ENCODE data around the gene SLC19A1.

Gene SLC19A1

GRCh38 chr21:45463871-45464270 is 78.4 kb downstream of the SLC19A1 start:
- DNase-seq: no peak

DNA sequence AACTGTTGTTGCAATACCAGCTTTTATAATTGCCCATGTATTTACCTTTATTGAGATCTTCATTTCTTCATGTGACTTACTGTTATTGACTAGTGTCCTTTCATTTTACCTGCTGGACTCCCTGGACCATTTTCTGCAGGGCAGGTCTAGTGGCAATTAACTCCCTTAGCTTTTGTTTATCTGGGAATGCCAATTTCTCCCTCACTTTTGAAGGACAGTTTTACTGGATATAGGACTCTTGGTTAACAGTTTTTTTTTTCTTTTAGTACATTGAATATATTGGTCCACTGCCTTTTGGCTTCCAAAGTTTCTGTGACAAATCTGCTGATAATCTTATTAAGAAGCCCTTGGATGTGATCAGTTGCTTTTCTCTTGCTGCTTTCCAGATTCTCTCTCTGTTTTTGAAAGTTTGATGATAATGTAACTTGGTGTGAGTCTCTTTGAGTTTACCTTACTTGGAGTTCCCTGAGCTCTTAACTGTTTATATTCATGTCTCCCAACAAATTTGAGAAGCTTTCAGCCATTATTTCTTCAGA is 80.4 kb downstream of the SLC19A1 start:
- no peak for DNase-seq

GRCh38 chr21:45461369-45461750 is 80.9 kb downstream of the SLC19A1 start:
- DNase-seq: no peak

GRCh38 chr21:45460611-45461368 is 81.5 kb downstream of the SLC19A1 start:
- DNase-seq: no peak

GRCh38 chr21:45460011-45460565 is 82.2 kb downstream of the SLC19A1 start:
- DNase-seq: no peak

DNA sequence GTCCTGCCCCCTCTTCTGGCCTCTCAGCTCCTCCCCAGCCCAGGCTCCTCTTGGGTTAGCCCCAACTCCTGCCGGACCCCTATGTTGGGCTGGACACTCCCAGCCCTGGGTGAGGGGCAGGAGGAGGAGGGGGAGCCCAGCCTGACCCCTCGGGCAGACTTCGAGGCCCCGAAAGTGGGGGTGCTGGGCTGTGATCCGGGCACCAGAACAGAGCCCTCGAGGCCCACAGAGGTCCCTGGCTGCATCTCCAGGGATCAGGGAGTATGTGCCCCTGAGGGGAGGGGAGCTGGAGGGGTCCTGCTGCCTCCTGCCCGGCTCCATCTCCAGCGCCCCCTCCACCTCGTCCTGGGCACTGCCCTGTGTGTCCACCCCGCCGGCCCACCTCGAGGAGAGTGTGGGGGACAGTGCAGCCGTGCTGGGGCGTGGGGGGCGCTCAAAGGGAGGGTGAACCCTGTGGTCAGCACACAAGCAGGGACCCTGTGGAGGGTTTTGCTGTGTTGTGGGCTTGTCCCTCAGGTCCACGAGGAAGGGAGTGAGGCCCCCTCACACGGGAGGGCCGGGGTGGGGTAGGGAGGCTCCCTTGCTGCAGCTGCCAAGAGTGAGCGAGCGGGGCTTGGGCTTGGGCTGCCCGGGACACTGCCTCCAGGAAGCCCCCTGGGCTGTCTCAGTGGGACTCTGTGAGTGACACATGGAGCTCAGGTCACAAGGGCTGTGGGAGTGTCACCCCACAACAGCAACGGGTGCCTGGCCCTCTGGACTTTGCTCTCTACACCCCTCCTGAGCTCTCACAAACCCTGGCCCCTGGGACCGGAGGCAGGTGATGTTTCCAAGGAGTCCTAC is 82.8 kb downstream of the SLC19A1 start:
- DNase-seq: no peak

- no peak for DNase-seq
These were observed 83.7 kb downstream of the SLC19A1 start for GRCh38 chr21:45458281-45459170.

GRCh38 chr21:45457832-45458172 is 84.4 kb downstream of the SLC19A1 start:
- no peak for DNase-seq

- DNase-seq: no peak
These were observed 84.9 kb downstream of the SLC19A1 start for GRCh38 chr21:45457161-45457831.

GRCh38 chr21:45456584-45457160 is 85.6 kb downstream of the SLC19A1 start:
- no peak for DNase-seq

DNA sequence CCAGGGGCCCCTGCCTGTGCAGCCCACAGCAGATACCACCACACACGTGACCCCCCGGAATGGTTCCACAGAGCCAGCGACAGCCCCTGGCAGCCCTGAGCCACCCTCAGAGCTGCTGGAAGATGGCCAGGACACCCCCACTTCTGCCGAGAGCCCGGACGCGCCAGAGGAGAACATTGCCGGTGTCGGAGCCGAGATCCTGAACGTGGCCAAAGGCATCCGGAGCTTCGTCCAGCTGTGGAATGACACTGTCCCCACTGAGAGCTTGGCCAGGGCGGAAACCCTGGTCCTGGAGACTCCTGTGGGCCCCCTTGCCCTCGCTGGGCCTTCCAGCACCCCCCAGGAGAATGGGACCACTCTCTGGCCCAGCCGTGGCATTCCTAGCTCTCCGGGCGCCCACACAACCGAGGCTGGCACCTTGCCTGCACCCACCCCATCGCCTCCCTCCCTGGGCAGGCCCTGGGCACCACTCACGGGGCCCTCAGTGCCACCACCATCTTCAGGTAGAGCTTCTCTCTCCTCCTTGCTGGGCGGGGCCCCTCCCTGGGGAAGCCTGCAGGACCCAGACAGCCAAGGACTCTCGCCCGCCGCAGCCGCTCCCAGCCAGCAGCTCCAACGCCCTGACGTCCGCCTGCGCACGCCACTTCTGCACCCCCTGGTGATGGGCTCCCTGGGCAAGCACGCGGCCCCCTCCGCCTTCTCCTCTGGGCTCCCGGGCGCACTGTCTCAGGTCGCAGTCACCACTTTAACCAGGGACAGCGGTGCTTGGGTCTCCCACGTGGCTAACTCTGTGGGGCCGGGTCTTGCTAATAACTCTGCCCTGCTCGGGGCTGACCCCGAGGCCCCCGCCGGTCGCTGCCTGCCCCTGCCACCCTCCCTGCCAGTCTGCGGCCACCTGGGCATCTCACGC is 86.3 kb downstream of the SLC19A1 start:
- no peak for DNase-seq

DNA sequence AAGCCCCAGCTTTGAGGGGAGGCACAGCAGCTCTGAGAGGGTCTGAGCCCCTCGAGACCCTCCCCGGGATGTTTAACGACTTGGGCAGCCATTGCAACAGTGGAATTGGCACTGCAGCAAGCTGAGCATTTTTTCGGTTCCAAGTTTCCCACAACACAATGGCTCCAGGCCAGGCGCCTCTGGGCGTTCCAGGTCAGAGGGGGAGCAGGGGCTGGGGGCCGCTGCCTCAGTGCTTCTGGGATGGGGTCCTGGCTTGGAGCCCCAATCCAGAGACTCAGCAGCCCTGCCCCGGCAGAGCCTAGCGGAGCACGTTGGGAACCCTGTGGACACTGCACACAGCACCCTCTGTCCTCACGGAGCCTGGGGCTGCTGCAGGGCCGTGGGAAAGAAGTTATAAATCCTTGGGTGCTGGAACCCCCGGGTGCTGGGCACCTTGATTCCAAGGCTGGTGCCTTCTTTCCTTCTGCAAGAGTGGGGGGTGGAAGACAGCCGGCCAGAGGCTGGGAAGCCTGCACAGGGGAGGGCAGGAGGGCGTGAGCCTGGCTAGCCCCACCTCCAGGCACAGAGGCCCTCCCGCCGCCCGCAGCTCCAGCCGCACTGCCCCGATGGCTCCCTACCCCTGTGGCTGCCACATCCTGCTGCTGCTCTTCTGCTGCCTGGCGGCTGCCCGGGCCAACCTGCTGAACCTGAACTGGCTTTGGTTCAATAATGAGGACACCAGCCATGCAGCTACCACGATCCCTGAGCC is 87.1 kb downstream of the SLC19A1 start:
- DNase-seq: no peak

DNA sequence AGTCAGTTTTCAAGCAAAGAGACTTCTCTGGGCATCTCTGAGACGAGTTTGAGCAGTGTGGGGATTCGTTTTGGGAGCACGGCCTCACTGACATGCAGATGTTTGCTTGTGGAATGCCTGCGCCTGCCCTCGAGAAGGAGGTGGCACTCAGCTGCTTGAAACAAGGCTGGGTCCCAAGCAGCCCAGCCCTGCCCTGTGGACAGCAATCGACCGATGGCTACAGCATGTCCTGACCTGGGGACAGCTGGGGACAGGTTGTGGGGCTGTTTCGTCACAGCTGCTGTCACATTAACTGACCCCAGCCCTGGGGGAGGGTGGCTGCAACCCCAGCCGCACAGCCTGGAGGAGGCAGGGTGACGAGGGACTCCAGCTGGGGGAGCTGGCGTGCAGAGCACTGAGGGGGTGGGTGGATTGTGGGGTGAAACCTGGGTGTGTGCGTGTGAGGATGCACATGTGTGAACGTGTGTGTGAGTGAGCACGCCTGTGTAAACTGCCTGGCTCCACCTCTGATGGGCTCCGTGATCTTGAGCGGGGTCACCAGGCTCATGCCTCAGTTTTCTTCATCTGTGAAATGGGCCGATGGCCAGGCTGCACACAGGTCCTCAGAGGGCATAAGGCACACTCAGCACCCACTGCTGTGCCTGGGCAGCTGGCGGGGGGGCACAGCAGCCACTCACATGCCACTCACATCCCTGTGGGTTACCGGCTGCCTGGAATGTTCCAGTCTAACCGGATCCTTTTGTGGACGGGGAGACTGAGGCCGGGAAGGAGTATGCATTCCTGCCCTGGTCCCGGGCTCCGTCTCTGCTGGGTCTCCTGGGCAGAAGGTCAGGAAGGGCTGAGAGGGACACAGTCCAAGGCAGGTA is 87.9 kb downstream of the SLC19A1 start:
- DNase-seq: no peak

DNA sequence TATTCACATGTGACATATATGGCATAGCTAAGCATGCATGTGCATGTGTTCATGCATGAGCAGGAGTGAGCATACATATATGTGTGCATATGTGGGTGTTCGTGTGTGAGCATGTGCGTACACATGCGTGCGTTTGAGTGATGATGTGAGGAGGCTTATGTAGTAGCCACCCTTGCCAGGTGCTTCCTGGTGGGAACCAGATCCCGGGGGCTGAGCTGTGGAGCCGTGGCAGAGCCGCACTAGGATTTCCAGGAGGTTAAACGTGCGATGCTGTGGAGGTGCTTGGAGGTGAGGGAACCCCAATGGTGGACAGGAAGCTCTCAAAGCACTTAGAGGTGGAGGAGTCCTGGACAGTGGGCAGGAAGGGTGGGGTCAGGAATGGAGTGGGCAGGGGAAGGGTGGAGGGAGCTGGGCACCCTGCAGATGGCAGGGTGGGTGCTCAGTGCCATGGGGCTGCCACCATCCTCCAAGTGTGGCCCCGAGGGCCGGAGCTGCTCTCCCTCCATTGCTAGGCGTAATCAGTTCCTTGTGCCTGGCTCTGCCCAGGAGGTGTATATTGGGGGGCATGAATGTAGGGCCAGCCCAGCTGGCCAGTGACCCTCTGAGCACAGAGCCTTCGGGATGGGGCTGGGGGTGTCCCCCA is 88.8 kb downstream of the SLC19A1 start:
- DNase-seq: no peak

DNA sequence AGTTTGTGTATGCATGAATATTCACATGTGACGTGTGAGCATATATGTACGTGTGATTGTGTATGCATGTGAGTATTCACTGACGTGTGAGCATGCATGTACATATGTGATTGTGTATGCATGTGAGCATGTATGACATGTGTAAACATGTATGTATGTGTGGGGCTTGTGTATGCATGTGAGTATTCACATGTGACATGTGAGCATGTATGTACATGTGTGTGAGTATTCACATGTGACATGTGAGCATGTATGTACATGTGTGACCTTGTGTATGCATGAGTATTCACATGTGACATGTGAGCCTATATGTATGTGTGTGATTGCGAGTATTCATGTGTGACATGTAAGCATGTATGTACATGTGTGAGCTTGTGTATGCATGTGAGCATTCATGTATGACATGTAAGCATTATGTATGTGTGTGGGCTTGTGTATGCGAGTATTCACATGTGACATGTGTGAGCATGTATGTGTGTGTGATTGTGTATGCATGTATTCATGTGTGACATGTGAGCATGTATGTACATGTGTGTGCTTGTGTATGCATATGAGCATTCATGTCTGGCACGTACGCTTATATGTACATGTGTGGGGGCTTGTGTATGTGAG is 89.4 kb downstream of the SLC19A1 start:
- DNase-seq: no peak

DNA sequence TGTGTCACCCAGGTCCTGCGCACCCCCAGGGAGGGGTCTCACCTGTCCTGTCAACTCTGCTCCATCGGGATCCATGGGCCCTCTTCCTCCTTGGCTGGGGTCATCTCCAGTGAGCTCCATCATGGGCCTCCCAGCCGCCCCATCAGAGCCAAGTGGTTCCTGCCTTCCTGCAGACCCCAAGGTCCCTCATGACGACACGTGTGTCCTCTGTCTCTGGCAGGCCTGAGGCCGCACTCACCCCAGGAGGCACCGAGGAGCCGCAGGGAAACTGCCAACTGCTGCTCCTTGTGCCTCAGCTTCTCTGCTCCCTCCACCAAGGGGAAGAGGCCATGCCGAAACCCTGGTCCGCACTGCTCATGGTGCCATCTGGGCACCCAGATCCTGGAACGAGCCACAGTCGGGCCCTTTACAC is 90.5 kb downstream of the SLC19A1 start:
- DNase-seq: no peak

GRCh38 chr21:45451091-45451740 is 91.0 kb downstream of the SLC19A1 start:
- DNase-seq: no peak

All from CD4-positive, alpha-beta T cell treated with Interleukin-12 subunit alpha and Interleukin-12 subunit beta, for 1 hour (primary cell).